GM19468 (cell line): ENCODE results near the gene MCTP1.

ENCODE experiments used
- ATAC-seq: cut with Tn5 transposase; IDR thresholded peaks from one replicate; pipeline ENCODE4 v1.9.1; 2021; ENCODE audit warnings: mild to moderate bottlenecking, moderate library complexity, moderate number of reproducible peaks; ENCODE audit not compliant: unreplicated experiment; ENCODE audit errors: extremely low read depth

MCTP1 gene

DNA sequence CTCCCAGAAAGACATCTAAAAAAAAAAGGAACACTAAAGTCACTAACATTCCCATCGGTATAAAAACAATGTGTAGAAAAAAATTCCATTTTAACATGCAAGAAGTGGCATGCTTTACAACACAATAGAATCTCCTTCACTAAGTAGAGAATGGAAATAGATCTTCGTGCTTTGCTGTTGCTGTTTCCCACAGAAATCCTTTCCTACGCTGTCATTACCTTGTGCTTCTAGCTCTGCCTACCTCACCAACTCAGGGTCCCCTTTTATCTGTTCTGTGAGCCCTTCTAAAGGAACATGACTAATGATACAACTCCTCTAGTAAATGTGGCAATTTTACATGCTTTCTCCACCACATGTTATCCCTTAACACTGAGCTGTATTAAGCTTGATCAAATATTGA, 202.9 kb downstream of the MCTP1 start:
- no peak for ATAC-seq

GRCh38 chr5:95081500-95081960, 203.4 kb downstream of the MCTP1 start:
- peak; percentile 91 for ATAC-seq

- ATAC-seq, result no peak
Observed at GRCh38 chr5:95080441-95080840, 204.5 kb downstream of the MCTP1 start.

- no peak for ATAC-seq
Observed at GRCh38 chr5:95080030-95080429, 204.9 kb downstream of the MCTP1 start.

DNA sequence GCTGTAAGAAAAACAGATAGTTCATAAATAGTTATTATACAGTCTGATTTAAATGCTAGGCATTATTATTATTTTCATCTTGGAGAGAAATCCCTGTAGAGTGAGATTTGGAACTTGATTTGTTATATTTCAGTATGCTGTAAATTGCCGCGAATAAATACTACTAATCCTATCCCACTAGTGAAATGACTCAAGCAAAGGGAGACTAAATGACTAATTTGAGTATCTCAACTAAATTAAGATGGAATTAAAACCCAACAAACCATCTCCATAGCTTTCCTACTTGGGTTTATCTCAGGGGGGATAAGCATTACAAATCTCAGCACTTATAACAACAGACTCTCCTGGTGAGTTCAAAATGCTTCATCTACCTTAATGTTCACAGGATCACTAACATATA, 206.0 kb downstream of the MCTP1 start:
- ATAC-seq, result no peak

- no peak for ATAC-seq
Observed at GRCh38 chr5:95076395-95077185, 208.3 kb downstream of the MCTP1 start.

GRCh38 chr5:95075111-95075510, 209.8 kb downstream of the MCTP1 start:
- ATAC-seq, result peak; percentile 41

DNA sequence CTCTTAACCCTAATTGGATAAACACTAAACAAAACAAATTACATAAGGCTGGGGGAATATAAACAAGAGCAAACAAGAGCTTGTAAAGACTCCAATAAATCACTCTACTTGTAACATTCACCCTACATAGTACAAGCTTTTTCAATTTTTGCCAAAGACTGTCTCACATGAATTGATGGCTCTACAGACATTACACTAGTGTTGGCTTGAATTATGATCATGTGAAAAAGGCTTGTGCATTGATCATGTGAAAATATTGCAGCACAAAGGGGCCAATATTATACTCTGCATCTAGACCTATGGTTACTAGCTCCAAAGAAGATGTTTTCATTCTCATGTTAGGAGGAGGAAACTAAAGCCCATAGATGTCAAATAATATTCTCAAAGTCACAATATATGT, 212.6 kb downstream of the MCTP1 start:
- no peak for ATAC-seq

- no peak for ATAC-seq
Observed at GRCh38 chr5:95070866-95071265, 214.0 kb downstream of the MCTP1 start.

DNA sequence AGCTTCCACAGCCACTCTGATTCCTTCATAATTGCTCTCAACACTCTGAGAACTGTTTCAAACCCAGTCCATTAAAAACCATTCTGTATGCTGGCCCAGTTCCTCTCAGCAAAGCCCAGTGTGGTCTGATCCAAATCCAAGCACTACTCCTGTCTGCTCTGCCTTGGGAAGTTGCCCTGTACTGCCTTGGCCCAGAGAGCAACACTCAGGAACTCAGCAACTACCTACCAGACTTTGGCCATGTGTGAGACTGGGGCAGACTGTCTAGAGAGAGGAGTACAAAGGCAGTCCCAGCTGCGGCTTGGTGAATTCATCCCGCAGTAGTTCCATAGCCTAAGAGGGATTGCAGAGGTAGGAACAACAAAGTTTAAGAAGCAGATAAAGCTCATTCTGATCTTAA, 214.4 kb downstream of the MCTP1 start:
- no peak for ATAC-seq

- ATAC-seq, result no peak
Observed at GRCh38 chr5:95069948-95070347, 214.9 kb downstream of the MCTP1 start.

- ATAC-seq, result no peak
Observed at GRCh38 chr5:95069021-95069420, 215.9 kb downstream of the MCTP1 start.

- ATAC-seq, result no peak
Observed at GRCh38 chr5:95068289-95068910, 216.5 kb downstream of the MCTP1 start.

DNA sequence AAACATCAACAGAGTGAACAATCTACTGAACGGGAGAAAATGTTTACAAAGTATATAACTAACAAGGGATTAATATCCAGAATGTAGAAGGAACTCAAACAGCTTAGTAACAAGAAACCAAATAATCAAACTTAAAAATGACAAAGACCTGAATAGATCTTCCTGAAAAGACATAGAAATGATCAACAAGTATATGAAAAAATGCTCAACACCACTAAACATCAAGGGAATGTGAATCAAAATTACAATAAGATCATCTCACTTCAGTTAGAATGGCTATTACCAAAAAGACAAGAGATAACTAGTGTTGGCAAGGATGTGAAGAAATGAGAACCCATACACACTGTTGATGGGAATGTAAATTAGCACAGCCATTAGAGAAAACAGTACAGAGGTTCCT, 218.8 kb downstream of the MCTP1 start:
- ATAC-seq, result no peak

DNA sequence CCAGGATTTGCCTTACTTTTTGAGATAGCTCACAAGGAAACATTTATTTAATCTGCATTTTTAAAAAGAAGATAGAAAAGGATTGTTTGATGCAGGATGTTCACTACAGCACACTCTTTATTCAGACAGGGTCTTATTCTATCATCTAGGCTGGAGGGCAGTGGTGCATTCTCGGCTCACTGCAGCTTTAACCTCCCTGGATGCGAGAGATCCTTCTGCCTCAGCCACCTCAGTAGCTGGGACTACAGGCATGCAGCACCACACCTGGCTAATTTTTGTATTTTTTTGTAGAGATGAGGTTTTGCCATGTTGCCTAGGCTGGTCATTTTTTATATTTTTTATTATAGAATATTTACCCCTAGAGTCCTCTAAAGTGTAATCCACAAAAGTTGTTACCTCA, 221.4 kb downstream of the MCTP1 start:
- ATAC-seq, result no peak

GRCh38 chr5:95060098-95060497, 224.8 kb downstream of the MCTP1 start:
- ATAC-seq, result no peak

DNA sequence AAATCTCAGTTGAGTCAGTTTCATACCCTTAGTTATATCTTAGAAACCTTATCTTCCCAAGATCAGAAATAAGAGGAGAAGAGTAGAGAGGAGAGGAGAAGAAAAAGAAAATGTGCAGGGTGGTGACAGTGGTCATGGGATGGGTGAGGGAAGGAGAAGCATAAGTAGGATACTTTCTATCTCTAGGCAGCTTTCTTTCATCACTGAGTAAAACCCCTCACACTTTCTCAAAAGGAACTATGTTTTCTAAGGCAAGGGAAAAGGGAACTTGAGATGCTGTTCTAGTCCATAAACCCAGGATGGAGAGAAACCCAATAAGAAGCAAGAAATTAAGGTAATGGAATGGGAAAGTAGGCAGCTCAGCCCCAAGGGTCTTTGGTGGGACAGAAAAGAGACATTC, 225.3 kb downstream of the MCTP1 start:
- no peak for ATAC-seq

DNA sequence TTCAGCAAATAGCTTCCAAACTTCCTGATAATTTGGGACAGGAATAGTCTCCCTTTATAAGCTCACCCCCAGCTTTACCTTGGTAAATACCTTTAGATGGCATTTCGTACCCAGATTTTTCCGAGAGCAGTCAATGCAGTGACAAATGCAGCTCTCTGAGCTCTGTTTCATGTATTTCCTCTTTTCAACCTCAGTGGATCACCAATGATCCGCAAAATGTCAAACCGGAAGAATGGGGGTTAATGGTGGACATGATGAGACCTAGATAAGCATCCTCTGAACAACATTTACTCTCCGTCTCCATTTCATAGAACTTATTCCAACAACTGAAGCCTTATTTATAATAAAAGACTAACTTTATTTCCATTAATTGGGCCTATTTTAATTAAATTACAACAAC, 227.3 kb downstream of the MCTP1 start:
- ATAC-seq, result no peak

- ATAC-seq, result no peak
Observed at GRCh38 chr5:95053253-95053652, 231.6 kb downstream of the MCTP1 start.

- no peak for ATAC-seq
Observed at GRCh38 chr5:95050708-95051107, 234.2 kb downstream of the MCTP1 start.

- ATAC-seq, result no peak
Observed at GRCh38 chr5:95048628-95049027, 236.3 kb downstream of the MCTP1 start.
